HL-60 (cell line): ENCODE measurements around the gene TBC1D7.

Experiments
- DNase-seq, 2 experiments: peaks; one replicate each; pipeline ENCODE4 v3.0.0-alpha.2; 2010 to 2020; ENCODE audit warnings: low read depth in 1 of 2, low spot score in 1 of 2
- H3K27ac ChIP-seq: fragments of 250-450 bp; sonication (Bioruptor Pico); replicated peaks from 2 replicates; pipeline ENCODE4 v1.5.1; 2020; ENCODE audit warnings: mild to moderate bottlenecking, moderate library complexity
- H3K27me3 ChIP-seq: fragments of 250-450 bp; sonication (Bioruptor Pico); 2 replicates; pipeline ENCODE4 v1.5.1; 2021; ENCODE audit warnings: mild to moderate bottlenecking, moderate library complexity; ENCODE audit not compliant: insufficient read depth, poor library complexity, severe bottlenecking
- H3K4me3 ChIP-seq: replicated peaks from 2 replicates; pipeline ENCODE4 v1.5.1; 2011; ENCODE audit warnings: mild to moderate bottlenecking, control low read depth, low read length; ENCODE audit not compliant: insufficient read depth
- GABPA ChIP-seq: IDR thresholded peaks from 2 replicates; pipeline ENCODE4 v1.6.1; 2012; ENCODE audit warnings: low read depth
- POLR2AphosphoS5 ChIP-seq: IDR thresholded peaks from 2 replicates; pipeline ENCODE4 v1.6.1; 2012; ENCODE audit warnings: low read depth
- REST ChIP-seq: IDR thresholded peaks from 2 replicates; pipeline ENCODE4 v1.6.1; 2012; ENCODE audit warnings: low read depth; ENCODE audit not compliant: insufficient replicate concordance
- SPI1 ChIP-seq: IDR thresholded peaks from 2 replicates; pipeline ENCODE4 v1.6.1; 2012; ENCODE audit warnings: low read depth, mild to moderate bottlenecking, borderline replicate concordance
- TF ChIP-seq, protein P1 (sequence below): IDR thresholded peaks from one replicate; pipeline ENCODE4 v1.5.1; 2011; ENCODE audit warnings: low read length, control low read depth, inconsistent platforms; ENCODE audit not compliant: insufficient read depth

The TBC1D7 gene

GRCh38 chr6:13368079-13368730 lies 39.9 kb upstream of the TBC1D7 start:
- no peak for DNase-seq
- no peak overlapping the region for H3K27ac ChIP-seq
- TF ChIP-seq REST (no peak), SPI1 (no peak), GABPA (no peak), POLR2AphosphoS5 (no peak)
- TF ChIP-seq, protein P1, sequence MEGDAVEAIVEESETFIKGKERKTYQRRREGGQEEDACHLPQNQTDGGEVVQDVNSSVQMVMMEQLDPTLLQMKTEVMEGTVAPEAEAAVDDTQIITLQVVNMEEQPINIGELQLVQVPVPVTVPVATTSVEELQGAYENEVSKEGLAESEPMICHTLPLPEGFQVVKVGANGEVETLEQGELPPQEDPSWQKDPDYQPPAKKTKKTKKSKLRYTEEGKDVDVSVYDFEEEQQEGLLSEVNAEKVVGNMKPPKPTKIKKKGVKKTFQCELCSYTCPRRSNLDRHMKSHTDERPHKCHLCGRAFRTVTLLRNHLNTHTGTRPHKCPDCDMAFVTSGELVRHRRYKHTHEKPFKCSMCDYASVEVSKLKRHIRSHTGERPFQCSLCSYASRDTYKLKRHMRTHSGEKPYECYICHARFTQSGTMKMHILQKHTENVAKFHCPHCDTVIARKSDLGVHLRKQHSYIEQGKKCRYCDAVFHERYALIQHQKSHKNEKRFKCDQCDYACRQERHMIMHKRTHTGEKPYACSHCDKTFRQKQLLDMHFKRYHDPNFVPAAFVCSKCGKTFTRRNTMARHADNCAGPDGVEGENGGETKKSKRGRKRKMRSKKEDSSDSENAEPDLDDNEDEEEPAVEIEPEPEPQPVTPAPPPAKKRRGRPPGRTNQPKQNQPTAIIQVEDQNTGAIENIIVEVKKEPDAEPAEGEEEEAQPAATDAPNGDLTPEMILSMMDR, result no peak
- no peaks in the 10 kb centered on the region for H3K27me3 ChIP-seq
- H3K4me3 ChIP-seq, result no peak overlapping the region

DNA sequence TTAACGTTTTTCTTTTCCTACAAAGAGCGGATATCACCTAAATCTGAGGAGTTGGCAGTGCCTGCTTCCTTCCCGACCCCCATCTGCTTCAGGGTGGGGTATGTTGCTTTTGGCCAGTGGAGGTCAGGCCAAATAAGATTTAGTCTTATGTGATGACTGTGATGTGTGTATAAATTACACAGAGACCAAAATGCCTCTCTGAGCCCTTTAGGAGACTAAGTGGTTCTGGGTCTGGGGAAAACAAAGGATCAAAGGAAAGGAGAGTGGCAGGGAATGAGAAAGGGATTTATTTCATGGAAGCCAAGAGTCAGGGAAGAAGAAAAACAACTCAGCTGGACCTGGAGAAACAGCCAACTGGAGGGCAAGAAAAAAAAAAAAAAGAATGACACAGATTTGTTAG lies 39.1 kb upstream of the TBC1D7 start:
- H3K4me3 ChIP-seq, result no peak overlapping the region
- H3K27me3 ChIP-seq, result no peaks in the 10 kb centered on the region
- DNase-seq, result no peak
- TF ChIP-seq SPI1, result no peak
- TF ChIP-seq POLR2AphosphoS5, result no peak
- TF ChIP-seq, protein P1, result no peak
- no peak for TF ChIP-seq REST
- TF ChIP-seq GABPA, result no peak
- H3K27ac ChIP-seq, result no peak overlapping the region

DNA sequence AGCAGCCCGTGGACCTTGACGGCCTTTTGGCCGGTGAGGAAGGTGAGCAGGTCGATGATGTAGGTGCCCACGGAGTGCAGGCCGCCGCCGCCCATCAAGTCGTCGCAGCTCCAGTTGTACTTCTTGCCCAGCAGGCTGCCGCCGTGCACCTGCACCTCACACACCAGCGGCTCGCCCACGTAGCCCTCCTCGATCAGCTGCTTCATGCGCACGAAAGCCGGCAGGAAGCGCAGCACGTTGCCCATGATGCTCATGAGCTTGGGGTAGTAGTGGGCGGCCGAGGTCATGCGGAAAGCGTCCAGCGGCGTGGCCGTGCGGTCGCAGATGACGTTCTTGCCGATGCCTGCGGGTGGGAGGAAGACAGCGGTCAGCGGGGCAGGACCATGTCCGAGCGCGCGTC lies 37.0 kb upstream of the TBC1D7 start:
- TF ChIP-seq REST (no peak), GABPA (no peak), SPI1 (no peak), POLR2AphosphoS5 (no peak)
- TF ChIP-seq, protein P1, result no peak
- Histone ChIP-seq H3K4me3 (no peak overlapping the region), H3K27me3 (no peaks in the 10 kb centered on the region), H3K27ac (no peak overlapping the region)
- no peak for DNase-seq
